Measurements from ENCODE around the gene APCDD1.

The APCDD1 gene

GRCh38 chr18:10431680-10432079, 22.8 kb upstream of the APCDD1 start:
- DNase-seq (ENCODE audit: low spot score): no peak
- in situ Hi-C loops (cut with MboI; ENCODE audit: low sequenced_read_pairs, unreplicated experiment): no loop called here
- no peak for TF ChIP-seq CTCF (IDR thresholded peaks at IDR 0.05; ENCODE audit: borderline replicate concordance, control extremely low read depth, extremely low read depth, insufficient read depth, missing control alignments)

GRCh38 chr18:10432781-10433180, 21.7 kb upstream of the APCDD1 start:
- in situ Hi-C loops (cut with MboI; ENCODE audit: low sequenced_read_pairs, unreplicated experiment): no loop called here
- no peak for DNase-seq (ENCODE audit: low spot score)
- TF ChIP-seq CTCF (IDR thresholded peaks at IDR 0.05; ENCODE audit: borderline replicate concordance, control extremely low read depth, extremely low read depth, insufficient read depth, missing control alignments): no peak

- in situ Hi-C loops (cut with MboI; ENCODE audit: low sequenced_read_pairs, unreplicated experiment): no loop called here
- no peak for DNase-seq (ENCODE audit: low spot score)
- TF ChIP-seq CTCF (IDR thresholded peaks at IDR 0.05; ENCODE audit: borderline replicate concordance, control extremely low read depth, extremely low read depth, insufficient read depth, missing control alignments): no peak
Measured at GRCh38 chr18:10436160-10436559, 18.3 kb upstream of the APCDD1 start.

DNA sequence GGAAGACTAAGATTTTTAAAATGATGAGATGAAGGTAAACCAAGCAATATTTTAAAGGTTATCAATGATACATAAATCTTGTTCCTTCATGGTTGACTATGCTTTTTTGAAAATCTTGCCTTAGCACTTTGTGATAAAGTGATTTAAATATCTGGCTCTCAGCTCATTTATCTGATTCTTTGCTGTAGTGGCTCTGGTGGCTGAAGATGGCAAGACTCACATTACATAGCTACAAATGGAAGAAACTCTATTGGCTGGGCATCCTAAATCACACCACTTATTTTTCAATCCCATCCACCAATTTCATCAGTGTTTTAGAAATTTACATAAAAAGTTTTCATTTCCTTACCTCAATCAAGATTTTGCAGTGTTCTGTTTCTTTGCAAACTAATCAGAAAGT, 16.6 kb upstream of the APCDD1 start:
- in situ Hi-C loops (cut with MboI; ENCODE audit: low sequenced_read_pairs, unreplicated experiment): no loop called here
- DNase-seq (ENCODE audit: low spot score): no peak
- no peak for TF ChIP-seq CTCF (IDR thresholded peaks at IDR 0.05; ENCODE audit: borderline replicate concordance, control extremely low read depth, extremely low read depth, insufficient read depth, missing control alignments)

- TF ChIP-seq CTCF (IDR thresholded peaks at IDR 0.05; ENCODE audit: borderline replicate concordance, control extremely low read depth, extremely low read depth, insufficient read depth, missing control alignments): no peak
- in situ Hi-C loops (cut with MboI; ENCODE audit: low sequenced_read_pairs, unreplicated experiment): no loop called here
- DNase-seq (ENCODE audit: low spot score): no peak
Measured at GRCh38 chr18:10439898-10440297, 14.5 kb upstream of the APCDD1 start.

GRCh38 chr18:10440884-10441283, 13.6 kb upstream of the APCDD1 start:
- no peak for DNase-seq (ENCODE audit: low spot score)
- no peak for TF ChIP-seq CTCF (IDR thresholded peaks at IDR 0.05; ENCODE audit: borderline replicate concordance, control extremely low read depth, extremely low read depth, insufficient read depth, missing control alignments)
- in situ Hi-C loops (cut with MboI; ENCODE audit: low sequenced_read_pairs, unreplicated experiment): no loop called here

DNA sequence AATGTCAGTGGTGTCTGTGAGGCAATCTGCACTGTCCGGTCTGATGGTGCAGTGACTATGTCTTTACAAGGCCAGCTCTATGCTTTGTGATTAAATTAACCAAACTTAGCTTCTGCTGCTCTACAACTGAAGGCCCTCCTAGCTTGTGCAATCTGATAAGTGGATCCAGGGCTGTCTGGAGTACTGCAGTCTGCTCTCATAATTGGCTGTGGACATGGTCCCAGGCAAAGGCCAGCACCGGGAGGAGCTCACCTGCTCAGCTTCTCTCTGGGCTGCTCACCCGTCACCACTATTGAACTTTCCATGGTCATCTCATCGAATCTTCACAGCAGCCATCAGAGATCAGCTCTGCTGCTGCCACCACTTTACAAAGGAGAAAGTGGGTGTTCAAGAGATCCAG, 13.0 kb upstream of the APCDD1 start:
- TF ChIP-seq CTCF (IDR thresholded peaks at IDR 0.05; ENCODE audit: borderline replicate concordance, control extremely low read depth, extremely low read depth, insufficient read depth, missing control alignments): no peak
- in situ Hi-C loops (cut with MboI; ENCODE audit: low sequenced_read_pairs, unreplicated experiment): no loop called here
- no peak for DNase-seq (ENCODE audit: low spot score)

All from GM13976 (cell line).